SK-N-SH treated with all-trans-retinoic acid at 6 μM for 48 hours (cell line): ENCODE measurements around the gene DCAF8L2.

Experiments used
- ATAC-seq: fragments of 200-7000 bp; cut with Tn5 transposase; 3 replicates; pipeline ENCODE4 v1.9.1; 2020; ENCODE audit warnings: mild to moderate bottlenecking, moderate library complexity
- ARNTL ChIP-seq: fragments of 450-650 bp; formaldehyde crosslinking; IDR thresholded peaks from 2 replicates; pipeline ENCODE4 v1.5.0; 2020; ENCODE audit warnings: low read depth, mild to moderate bottlenecking, moderate library complexity, borderline replicate concordance
- BACH2 ChIP-seq: fragments of 250-450 bp; sonication (Bioruptor Pico); IDR thresholded peaks from 2 replicates; pipeline ENCODE4 v1.9.0; 2021; ENCODE audit warnings: mild to moderate bottlenecking, borderline replicate concordance
- CREB5 ChIP-seq: fragments of 250-450 bp; sonication (Bioruptor Pico); IDR thresholded peaks from 2 replicates; pipeline ENCODE4 v1.5.1; 2020; ENCODE audit warnings: low read depth, mild to moderate bottlenecking, moderate library complexity
- CSDC2 ChIP-seq: fragments of 250-450 bp; sonication (Bioruptor Pico); IDR thresholded peaks from 2 replicates; pipeline ENCODE4 v1.5.0; 2020; ENCODE audit warnings: mild to moderate bottlenecking, moderate library complexity
- CSRNP3 ChIP-seq: fragments of 250-450 bp; sonication (Bioruptor Pico); IDR thresholded peaks from 2 replicates; pipeline ENCODE4 v1.5.1; 2021; ENCODE audit warnings: mild to moderate bottlenecking, moderate library complexity
- ESRRG ChIP-seq: fragments of 250-450 bp; sonication (Bioruptor Pico); IDR thresholded peaks from 2 replicates; pipeline ENCODE4 v1.6.1; 2021; ENCODE audit warnings: mild to moderate bottlenecking
- GLIS3 ChIP-seq: fragments of 250-450 bp; sonication (Bioruptor Pico); IDR thresholded peaks from 2 replicates; pipeline ENCODE4 v1.5.0; 2020; ENCODE audit warnings: mild to moderate bottlenecking, moderate library complexity
- ISL1 ChIP-seq: fragments of 250-450 bp; sonication (Bioruptor Pico); IDR thresholded peaks from 2 replicates; pipeline ENCODE4 v2.1.2; 2022; ENCODE audit warnings: mild to moderate bottlenecking, moderate library complexity
- OSR1 ChIP-seq: fragments of 250-450 bp; sonication (Bioruptor Pico); IDR thresholded peaks from 2 replicates; pipeline ENCODE4 v1.8.0; 2022; ENCODE audit warnings: moderate library complexity, mild to moderate bottlenecking, inconsistent platforms
- PATZ1 ChIP-seq: fragments of 250-450 bp; sonication (Bioruptor Pico); IDR thresholded peaks from 2 replicates; pipeline ENCODE4 v1.8.0; 2020; ENCODE audit warnings: mild to moderate bottlenecking, moderate library complexity, borderline replicate concordance
- POU6F1 ChIP-seq: fragments of 250-450 bp; sonication (Bioruptor Pico); IDR thresholded peaks from 2 replicates; pipeline ENCODE4 v1.8.0; 2021; ENCODE audit warnings: low read depth, mild to moderate bottlenecking, moderate library complexity, borderline replicate concordance
- PPARA ChIP-seq: fragments of 250-450 bp; sonication (Bioruptor Pico); IDR thresholded peaks from 2 replicates; pipeline ENCODE4 v1.5.0; 2020; ENCODE audit warnings: mild to moderate bottlenecking, borderline replicate concordance
- RARB ChIP-seq: fragments of 250-450 bp; sonication (Bioruptor Pico); IDR thresholded peaks from 2 replicates; pipeline ENCODE4 v1.8.0; 2021; ENCODE audit warnings: mild to moderate bottlenecking, moderate library complexity
- SNAI2 ChIP-seq: fragments of 250-450 bp; sonication (Bioruptor Pico); IDR thresholded peaks from 2 replicates; pipeline ENCODE4 v1.5.0; 2020; ENCODE audit warnings: mild to moderate bottlenecking, moderate library complexity
- TCF4 ChIP-seq: fragments of 250-450 bp; sonication (Bioruptor Pico); IDR thresholded peaks from 2 replicates; pipeline ENCODE4 v1.8.0; 2021; ENCODE audit warnings: mild to moderate bottlenecking, moderate library complexity, borderline replicate concordance
- TOX ChIP-seq: fragments of 250-450 bp; sonication (Bioruptor Pico); IDR thresholded peaks from 2 replicates; pipeline ENCODE4 v1.8.0; 2021; ENCODE audit warnings: mild to moderate bottlenecking, moderate library complexity, borderline replicate concordance
- TSHZ2 ChIP-seq: fragments of 250-450 bp; sonication (Bioruptor Pico); IDR thresholded peaks from 2 replicates; pipeline ENCODE4 v1.5.0; 2020; ENCODE audit warnings: mild to moderate bottlenecking, moderate library complexity
- ZC3H10 ChIP-seq: fragments of 250-450 bp; sonication (Bioruptor Pico); IDR thresholded peaks from 2 replicates; pipeline ENCODE4 v1.5.1; 2021; ENCODE audit warnings: mild to moderate bottlenecking, moderate library complexity
- ZFP3 ChIP-seq: fragments of 250-450 bp; sonication (Bioruptor Pico); IDR thresholded peaks from 2 replicates; pipeline ENCODE4 v1.5.0; 2020; ENCODE audit warnings: mild to moderate bottlenecking, moderate library complexity
- ZFP30 ChIP-seq: fragments of 450-650 bp; formaldehyde crosslinking; IDR thresholded peaks from 2 replicates; pipeline ENCODE4 v1.5.0; 2022; ENCODE audit warnings: mild to moderate bottlenecking, moderate library complexity
- ZNF565 ChIP-seq: fragments of 450-650 bp; formaldehyde crosslinking; conservative IDR thresholded peaks from 2 replicates; pipeline ENCODE4 v1.5.0; 2020; ENCODE audit warnings: low read depth, mild to moderate bottlenecking, moderate library complexity
- ZNF70 ChIP-seq: fragments of 450-650 bp; formaldehyde crosslinking; IDR thresholded peaks from 2 replicates; pipeline ENCODE4 v1.5.0; 2020; ENCODE audit warnings: mild to moderate bottlenecking, moderate library complexity
- ZNF8 ChIP-seq: fragments of 450-650 bp; formaldehyde crosslinking; IDR thresholded peaks from 2 replicates; pipeline ENCODE4 v1.5.0; 2020; ENCODE audit warnings: mild to moderate bottlenecking, moderate library complexity

Gene DCAF8L2

GRCh38 chrX:27622883-27623282 lies 32.7 kb downstream of the DCAF8L2 start:
- ATAC-seq = no peak
- TF ChIP-seq ZNF70 = no peak

- ATAC-seq = no peak
- no peak for TF ChIP-seq CSDC2 (CRISPR knock-in tag)
- no peak for TF ChIP-seq PATZ1 (CRISPR knock-in tag)
- no peak for TF ChIP-seq ESRRG (CRISPR knock-in tag)
- no peak for TF ChIP-seq TSHZ2
- no peak for TF ChIP-seq GLIS3 (CRISPR knock-in tag)
- no peak for TF ChIP-seq PPARA (CRISPR knock-in tag)
- no peak for TF ChIP-seq ZC3H10 (CRISPR knock-in tag)
- no peak for TF ChIP-seq ZNF565 (CRISPR knock-in tag)
- no peak for TF ChIP-seq POU6F1 (CRISPR knock-in tag)
- TF ChIP-seq BACH2 (CRISPR knock-in tag) = no peak
- TF ChIP-seq ZFP3 (CRISPR knock-in tag) = no peak
- no peak for TF ChIP-seq TCF4
- no peak for TF ChIP-seq SNAI2 (CRISPR knock-in tag)
- no peak for TF ChIP-seq ZFP30 (CRISPR knock-in tag)
- TF ChIP-seq ZNF70 = no peak
Observed at GRCh38 chrX:27626066-27626465, 35.9 kb downstream of the DCAF8L2 start.

- ATAC-seq = no peak
- TF ChIP-seq POU6F1 (CRISPR knock-in tag) (no peak), RARB (CRISPR knock-in tag) (no peak), ISL1 (no peak), GLIS3 (CRISPR knock-in tag) (no peak), ZNF70 (no peak), CSDC2 (CRISPR knock-in tag) (no peak), TSHZ2 (no peak), CREB5 (CRISPR knock-in tag) (no peak), CSRNP3 (CRISPR knock-in tag) (no peak), ZNF8 (CRISPR knock-in tag) (no peak), ZFP3 (CRISPR knock-in tag) (no peak), OSR1 (CRISPR knock-in tag) (no peak), SNAI2 (CRISPR knock-in tag) (no peak), TCF4 (no peak), TOX (CRISPR knock-in tag) (no peak), ARNTL (CRISPR knock-in tag) (no peak)
Observed at GRCh38 chrX:27633328-27633727, 43.2 kb downstream of the DCAF8L2 start.
